ENCODE data around the gene ARHGEF40.

The ARHGEF40 gene

GRCh38 chr14:21071225-21072030 is 1.3 kb downstream of the ARHGEF40 start:
- TF ChIP-seq TAF1 (IDR thresholded peaks at IDR 0.05; ENCODE audit: borderline replicate concordance, insufficient read depth, low read length) = 0 out of 2 replicates have a peak, but pooled peaks have one; percentile 51
- TF ChIP-seq SIN3A (IDR thresholded peaks at IDR 0.05; ENCODE audit: borderline replicate concordance, insufficient read depth, low read length) = no peak; the same call in 1 of the 2 replicates
- peak; percentile 48 for TF ChIP-seq POLR2AphosphoS5 (IDR thresholded peaks at IDR 0.05; ENCODE audit: low read depth, low read length)

GRCh38 chr14:21072031-21072473 is 1.9 kb downstream of the ARHGEF40 start:
- no peak for TF ChIP-seq TAF1 (IDR thresholded peaks at IDR 0.05; ENCODE audit: borderline replicate concordance, insufficient read depth, low read length)
- TF ChIP-seq REST (IDR thresholded peaks at IDR 0.05; ENCODE audit: insufficient read depth in 1 of 2, low read depth in 2 of 2, low read length in 2 of 2) = no peak
- TF ChIP-seq FOXP2 (optimal IDR thresholded peaks at IDR 0.05; ENCODE audit: borderline replicate concordance, extremely low read depth, extremely low read length, insufficient read depth) = no peak
- no peak for TF ChIP-seq SIN3A (IDR thresholded peaks at IDR 0.05; ENCODE audit: borderline replicate concordance, insufficient read depth, low read length)
- no peak for TF ChIP-seq POLR2AphosphoS5 (IDR thresholded peaks at IDR 0.05; ENCODE audit: low read depth, low read length)

- TF ChIP-seq FOXP2 (optimal IDR thresholded peaks at IDR 0.05; ENCODE audit: borderline replicate concordance, extremely low read depth, extremely low read length, insufficient read depth) (no peak), SIN3A (IDR thresholded peaks at IDR 0.05; ENCODE audit: borderline replicate concordance, insufficient read depth, low read length) (no peak)
Observed at GRCh38 chr14:21072781-21073339, 2.8 kb downstream of the ARHGEF40 start.

GRCh38 chr14:21073921-21074320 is 3.8 kb downstream of the ARHGEF40 start:
- no peak for TF ChIP-seq REST (IDR thresholded peaks at IDR 0.05; ENCODE audit: insufficient read depth in 1 of 2, low read depth in 2 of 2, low read length in 2 of 2)
- no peak for TF ChIP-seq FOXP2 (optimal IDR thresholded peaks at IDR 0.05; ENCODE audit: borderline replicate concordance, extremely low read depth, extremely low read length, insufficient read depth)
- TF ChIP-seq SIN3A (IDR thresholded peaks at IDR 0.05; ENCODE audit: borderline replicate concordance, insufficient read depth, low read length) = no peak
- no peak for TF ChIP-seq POLR2AphosphoS5 (IDR thresholded peaks at IDR 0.05; ENCODE audit: low read depth, low read length)
- no peak for TF ChIP-seq TAF1 (IDR thresholded peaks at IDR 0.05; ENCODE audit: borderline replicate concordance, insufficient read depth, low read length)

- TF ChIP-seq POLR2AphosphoS5 (IDR thresholded peaks at IDR 0.05; ENCODE audit: low read depth, low read length) (no peak), FOXP2 (optimal IDR thresholded peaks at IDR 0.05; ENCODE audit: borderline replicate concordance, extremely low read depth, extremely low read length, insufficient read depth) (no peak), TAF1 (IDR thresholded peaks at IDR 0.05; ENCODE audit: borderline replicate concordance, insufficient read depth, low read length) (no peak), REST (IDR thresholded peaks at IDR 0.05; ENCODE audit: insufficient read depth in 1 of 2, low read depth in 2 of 2, low read length in 2 of 2) (no peak), SIN3A (IDR thresholded peaks at IDR 0.05; ENCODE audit: borderline replicate concordance, insufficient read depth, low read length) (no peak)
Observed at GRCh38 chr14:21074398-21075272, 4.5 kb downstream of the ARHGEF40 start.
